IPS-NIHi11 (cell line): ENCODE data around the gene F2RL3.
"Not testable (repeated sequence)": the region's sequence is repeated elsewhere in the genome, so short reads cannot be mapped to it uniquely, and the experiment has no call there.

ENCODE experiments used
- DNase-seq: peaks from one replicate; pipeline ENCODE4 v3.0.0; 2012; ENCODE audit warnings: mixed read lengths, low spot score

F2RL3 gene

GRCh38 chr19:16922592-16922934 lies 33.8 kb downstream of the F2RL3 start:
- DNase-seq, result peak; percentile 6

DNA sequence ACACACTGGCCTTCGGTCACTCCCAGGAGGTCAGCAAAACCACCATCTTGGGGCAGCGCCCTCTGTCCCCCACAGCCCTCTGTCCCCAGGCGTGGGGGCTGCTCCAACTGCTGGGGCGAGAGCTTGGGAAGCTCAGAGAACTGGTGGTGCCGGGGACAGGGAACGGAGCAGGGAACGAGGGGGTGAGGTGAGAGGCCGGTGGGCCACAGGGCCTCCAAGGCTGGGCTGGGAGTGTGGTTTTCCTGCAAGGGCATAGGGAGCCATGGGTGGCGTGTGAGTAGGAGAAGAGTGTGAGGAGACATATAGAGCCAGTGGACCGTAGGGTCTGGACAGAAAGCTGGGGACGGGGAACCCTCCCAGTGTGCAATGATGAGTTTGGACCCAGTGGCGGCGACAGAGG lies 34.1 kb downstream of the F2RL3 start:
- peak; percentile 6 for DNase-seq

DNA sequence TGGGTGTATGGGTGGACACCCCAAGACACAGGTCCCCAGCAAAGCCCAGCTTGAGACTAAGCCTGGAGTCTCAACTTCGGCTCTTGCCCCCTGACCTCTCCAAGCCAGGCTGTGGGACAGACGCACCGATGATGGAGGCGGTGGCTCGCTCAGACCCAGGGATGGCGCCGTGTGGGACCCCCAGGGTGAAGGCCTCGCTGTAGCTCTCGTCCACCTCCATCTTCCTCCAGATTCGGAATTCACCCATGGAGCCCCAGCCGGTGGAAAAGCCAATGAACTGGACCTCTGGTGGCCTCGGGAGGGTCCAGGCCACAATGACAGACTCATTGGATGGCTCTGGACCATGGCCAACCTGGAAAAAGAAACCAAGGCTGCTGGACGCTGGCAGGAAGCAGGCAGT lies 39.1 kb downstream of the F2RL3 start:
- peak; percentile 2 for DNase-seq

- DNase-seq, result no peak
Observed at GRCh38 chr19:16928351-16928750, 39.6 kb downstream of the F2RL3 start.

DNA sequence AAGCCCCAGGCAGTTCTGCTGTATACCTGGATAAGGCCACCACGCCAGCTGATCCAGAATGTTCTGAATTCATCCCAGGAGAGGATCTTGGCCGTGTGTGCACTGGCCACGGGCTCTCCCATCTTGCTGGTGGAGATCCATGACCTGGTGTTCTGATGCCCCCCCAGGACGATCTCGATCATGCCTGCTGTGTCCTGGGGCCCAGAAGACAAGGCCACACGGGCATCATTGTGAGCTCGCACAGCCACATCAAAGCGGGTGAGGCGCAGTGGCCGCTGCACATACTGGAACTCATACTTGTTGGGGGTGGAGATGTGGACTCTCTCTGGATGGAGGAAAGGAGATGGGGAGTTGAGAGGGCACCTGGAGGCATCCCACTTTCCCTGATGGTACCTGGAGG lies 40.1 kb downstream of the F2RL3 start:
- no peak for DNase-seq

- no peak for DNase-seq
Observed at GRCh38 chr19:16930753-16931152, 42.0 kb downstream of the F2RL3 start.

- DNase-seq, result no peak
Observed at GRCh38 chr19:16931306-16931705, 42.5 kb downstream of the F2RL3 start.

- no peak for DNase-seq
Observed at GRCh38 chr19:16934489-16934888, 45.7 kb downstream of the F2RL3 start.

DNA sequence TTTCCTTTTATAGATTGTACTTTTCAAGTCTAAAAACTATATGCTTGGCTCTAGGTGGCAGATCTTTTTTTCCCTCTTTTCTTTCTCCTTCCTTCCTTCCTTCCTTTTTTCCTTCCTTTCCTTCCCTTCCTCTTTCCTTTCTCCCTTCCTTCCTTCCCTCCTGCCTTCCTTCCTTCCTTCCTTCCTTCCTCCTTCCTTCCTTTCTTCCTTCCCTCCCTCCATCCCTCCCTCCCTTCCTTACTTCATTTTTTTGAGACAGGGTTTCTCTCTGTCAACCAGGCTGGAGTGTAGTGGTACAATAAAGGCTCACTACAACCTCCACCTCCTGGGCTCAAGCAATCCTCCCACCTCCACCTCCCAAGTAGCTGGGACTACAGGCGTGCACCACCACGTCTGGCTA lies 48.1 kb downstream of the F2RL3 start:
- DNase-seq, result no peak

- not testable (repeated sequence) for DNase-seq
Observed at GRCh38 chr19:16937796-16938195, 49.0 kb downstream of the F2RL3 start.

GRCh38 chr19:16938211-16938610 lies 49.4 kb downstream of the F2RL3 start:
- no peak for DNase-seq

DNA sequence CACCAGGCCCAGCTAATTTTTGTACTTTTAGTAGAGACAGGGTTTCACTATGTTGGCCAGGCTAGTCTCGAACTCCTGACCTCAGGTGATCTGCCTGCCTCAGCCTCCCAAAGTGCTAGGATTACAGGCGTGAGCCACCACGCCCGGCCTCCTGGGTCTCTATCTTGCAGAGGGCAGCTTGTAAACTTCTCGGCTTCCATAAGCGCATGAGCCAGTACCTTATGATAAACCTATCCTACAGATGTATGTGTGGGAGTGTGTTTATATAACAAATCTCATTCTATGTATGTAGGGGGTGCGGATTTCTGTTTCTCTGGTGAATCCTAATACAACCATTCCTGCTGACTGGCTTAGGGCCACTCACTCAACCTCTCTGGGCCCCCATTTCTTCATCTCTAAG lies 51.3 kb downstream of the F2RL3 start:
- not testable (repeated sequence) for DNase-seq

DNA sequence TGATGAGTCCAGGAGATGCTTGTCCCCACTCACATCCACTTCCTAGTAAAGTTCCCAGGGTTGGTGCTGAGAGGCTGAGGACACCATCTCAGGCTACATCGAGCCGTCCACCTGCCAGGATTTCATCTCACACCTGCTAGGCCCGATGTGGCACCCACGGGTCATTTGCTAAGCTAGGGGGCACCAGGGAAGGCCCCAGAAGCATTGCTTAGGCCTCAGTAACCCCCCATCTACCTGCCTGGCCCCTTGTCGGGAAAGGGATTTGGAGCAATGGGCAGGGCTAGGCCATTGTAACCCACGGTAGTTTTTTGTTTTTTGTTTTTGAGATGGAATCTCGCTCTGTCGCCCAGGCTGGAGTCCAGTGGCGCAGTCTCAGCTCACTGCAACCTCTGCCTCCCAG lies 51.8 kb downstream of the F2RL3 start:
- DNase-seq, result no peak
